Ishikawa (cell line): ENCODE data around the gene SLC44A1.

Experiments used
- CEBPB ChIP-seq: IDR thresholded peaks from 2 replicates; pipeline ENCODE4 v1.6.1; 2012
- CREB1 ChIP-seq: IDR thresholded peaks from 2 replicates; pipeline ENCODE4 v1.6.1; 2012; ENCODE audit warnings: low read depth
- EGR1 ChIP-seq: IDR thresholded peaks from 2 replicates; pipeline ENCODE4 v1.6.1; 2012
- EP300 ChIP-seq: IDR thresholded peaks from 2 replicates; pipeline ENCODE4 v1.6.1; 2012; ENCODE audit warnings: borderline replicate concordance
- FOXM1 ChIP-seq: IDR thresholded peaks from 2 replicates; pipeline ENCODE4 v1.6.1; 2012; ENCODE audit warnings: low read depth, borderline replicate concordance
- NFIC ChIP-seq: IDR thresholded peaks from 2 replicates; pipeline ENCODE4 v1.6.1; 2012
- RAD21 ChIP-seq: IDR thresholded peaks from 2 replicates; pipeline ENCODE4 v1.6.1; 2012; ENCODE audit warnings: low read depth
- TAF1 ChIP-seq: IDR thresholded peaks from 2 replicates; pipeline ENCODE4 v1.6.1; 2012; ENCODE audit warnings: low read depth, mild to moderate bottlenecking
- TCF12 ChIP-seq: IDR thresholded peaks from 2 replicates; pipeline ENCODE4 v1.6.1; 2012; ENCODE audit warnings: low read depth
- TEAD4 ChIP-seq: IDR thresholded peaks from 2 replicates; pipeline ENCODE4 v1.6.1; 2012
- YY1 ChIP-seq: IDR thresholded peaks from 2 replicates; pipeline ENCODE4 v1.6.1; 2012; ENCODE audit warnings: low read depth
- ZBTB7A ChIP-seq: IDR thresholded peaks from 2 replicates; pipeline ENCODE4 v1.6.1; 2012; ENCODE audit warnings: low read depth
- TF ChIP-seq, protein P1 (sequence below): IDR thresholded peaks from 2 replicates; pipeline ENCODE4 v1.6.1; 2012; ENCODE audit warnings: low read depth, mild to moderate bottlenecking
- TF ChIP-seq, protein P2 (sequence below): IDR thresholded peaks from 2 replicates; pipeline ENCODE4 v1.6.1; 2012
- TF ChIP-seq, protein P3 (sequence below): IDR thresholded peaks from 2 replicates; pipeline ENCODE4 v1.6.1; 2012

Gene SLC44A1

DNA sequence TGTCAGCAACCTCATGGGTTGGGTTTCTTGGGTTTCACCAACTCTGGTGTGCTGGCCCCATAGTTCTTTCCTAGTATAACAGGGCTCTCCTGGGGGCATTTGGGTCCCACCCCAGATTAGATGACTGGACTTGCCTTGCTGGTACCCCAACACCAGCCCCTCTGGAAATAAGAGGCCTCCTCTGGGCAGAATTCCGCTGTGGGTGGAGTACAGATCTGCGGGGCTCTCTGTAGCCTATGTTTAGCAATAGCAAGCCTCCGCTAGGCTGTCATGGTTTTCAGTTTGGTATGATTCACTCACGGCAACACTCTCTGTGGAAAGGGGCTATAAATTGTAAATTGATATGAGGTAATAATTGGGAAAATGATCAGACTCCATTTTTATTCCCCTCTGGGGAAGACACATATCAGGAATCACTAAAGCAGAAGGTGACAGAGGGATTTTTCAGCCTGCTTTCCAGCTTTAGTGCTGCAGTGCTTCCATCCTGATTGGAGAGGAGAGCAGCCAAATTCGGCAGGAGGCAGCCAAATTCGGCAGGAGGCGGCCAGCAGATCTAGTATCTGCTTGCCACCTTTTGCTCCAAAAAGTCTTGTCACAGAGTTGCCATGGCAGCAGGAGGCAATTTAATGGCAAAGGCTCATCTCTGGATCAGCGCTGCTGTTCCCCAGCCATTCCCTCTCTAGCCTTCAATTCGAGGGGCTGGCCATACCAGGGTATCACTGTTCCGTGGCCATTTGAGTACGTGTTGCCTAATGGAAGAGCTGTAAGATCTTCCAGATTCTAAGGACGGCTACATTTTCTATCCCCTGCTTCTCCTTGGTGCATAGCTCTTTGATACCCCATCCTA is 84.6 kb downstream of the SLC44A1 start:
- no peak for TF ChIP-seq CREB1
- TF ChIP-seq TEAD4, result no peak
- TF ChIP-seq, protein P1, sequence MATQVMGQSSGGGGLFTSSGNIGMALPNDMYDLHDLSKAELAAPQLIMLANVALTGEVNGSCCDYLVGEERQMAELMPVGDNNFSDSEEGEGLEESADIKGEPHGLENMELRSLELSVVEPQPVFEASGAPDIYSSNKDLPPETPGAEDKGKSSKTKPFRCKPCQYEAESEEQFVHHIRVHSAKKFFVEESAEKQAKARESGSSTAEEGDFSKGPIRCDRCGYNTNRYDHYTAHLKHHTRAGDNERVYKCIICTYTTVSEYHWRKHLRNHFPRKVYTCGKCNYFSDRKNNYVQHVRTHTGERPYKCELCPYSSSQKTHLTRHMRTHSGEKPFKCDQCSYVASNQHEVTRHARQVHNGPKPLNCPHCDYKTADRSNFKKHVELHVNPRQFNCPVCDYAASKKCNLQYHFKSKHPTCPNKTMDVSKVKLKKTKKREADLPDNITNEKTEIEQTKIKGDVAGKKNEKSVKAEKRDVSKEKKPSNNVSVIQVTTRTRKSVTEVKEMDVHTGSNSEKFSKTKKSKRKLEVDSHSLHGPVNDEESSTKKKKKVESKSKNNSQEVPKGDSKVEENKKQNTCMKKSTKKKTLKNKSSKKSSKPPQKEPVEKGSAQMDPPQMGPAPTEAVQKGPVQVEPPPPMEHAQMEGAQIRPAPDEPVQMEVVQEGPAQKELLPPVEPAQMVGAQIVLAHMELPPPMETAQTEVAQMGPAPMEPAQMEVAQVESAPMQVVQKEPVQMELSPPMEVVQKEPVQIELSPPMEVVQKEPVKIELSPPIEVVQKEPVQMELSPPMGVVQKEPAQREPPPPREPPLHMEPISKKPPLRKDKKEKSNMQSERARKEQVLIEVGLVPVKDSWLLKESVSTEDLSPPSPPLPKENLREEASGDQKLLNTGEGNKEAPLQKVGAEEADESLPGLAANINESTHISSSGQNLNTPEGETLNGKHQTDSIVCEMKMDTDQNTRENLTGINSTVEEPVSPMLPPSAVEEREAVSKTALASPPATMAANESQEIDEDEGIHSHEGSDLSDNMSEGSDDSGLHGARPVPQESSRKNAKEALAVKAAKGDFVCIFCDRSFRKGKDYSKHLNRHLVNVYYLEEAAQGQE, result no peak
- TF ChIP-seq YY1, result no peak
- no peak for TF ChIP-seq NFIC
- no peak for TF ChIP-seq EGR1
- TF ChIP-seq TCF12, result no peak
- no peak for TF ChIP-seq ZBTB7A
- TF ChIP-seq, protein P2, sequence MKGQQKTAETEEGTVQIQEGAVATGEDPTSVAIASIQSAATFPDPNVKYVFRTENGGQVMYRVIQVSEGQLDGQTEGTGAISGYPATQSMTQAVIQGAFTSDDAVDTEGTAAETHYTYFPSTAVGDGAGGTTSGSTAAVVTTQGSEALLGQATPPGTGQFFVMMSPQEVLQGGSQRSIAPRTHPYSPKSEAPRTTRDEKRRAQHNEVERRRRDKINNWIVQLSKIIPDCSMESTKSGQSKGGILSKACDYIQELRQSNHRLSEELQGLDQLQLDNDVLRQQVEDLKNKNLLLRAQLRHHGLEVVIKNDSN, result no peak
- no peak for TF ChIP-seq FOXM1
- TF ChIP-seq CEBPB, result no peak
- TF ChIP-seq RAD21, result no peak
- TF ChIP-seq EP300, result no peak
- TF ChIP-seq TAF1, result no peak

DNA sequence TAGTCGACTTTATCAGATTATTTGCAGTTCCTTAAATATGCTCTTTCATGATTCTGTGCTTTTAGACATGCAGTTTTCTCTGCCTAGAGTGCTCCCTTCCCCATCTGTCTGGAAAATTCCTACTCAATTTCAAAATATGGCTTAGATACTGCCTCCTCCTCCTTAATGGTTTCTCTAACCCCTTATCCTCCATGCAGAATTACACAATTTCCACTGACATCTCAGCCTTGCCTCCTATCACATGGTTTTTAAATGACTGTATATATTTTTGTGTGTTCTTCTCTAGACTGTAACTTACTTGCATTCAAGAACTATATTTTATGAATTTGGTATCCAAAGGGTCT is 85.2 kb downstream of the SLC44A1 start:
- TF ChIP-seq ZBTB7A (no peak), YY1 (no peak), TEAD4 (no peak), RAD21 (no peak), TAF1 (no peak), EGR1 (no peak), TCF12 (no peak), CEBPB (no peak), EP300 (no peak), CREB1 (no peak)
- TF ChIP-seq, protein P1, result no peak
- TF ChIP-seq, protein P2, result no peak
- TF ChIP-seq, protein P3, sequence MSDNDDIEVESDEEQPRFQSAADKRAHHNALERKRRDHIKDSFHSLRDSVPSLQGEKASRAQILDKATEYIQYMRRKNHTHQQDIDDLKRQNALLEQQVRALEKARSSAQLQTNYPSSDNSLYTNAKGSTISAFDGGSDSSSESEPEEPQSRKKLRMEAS, result no peak

DNA sequence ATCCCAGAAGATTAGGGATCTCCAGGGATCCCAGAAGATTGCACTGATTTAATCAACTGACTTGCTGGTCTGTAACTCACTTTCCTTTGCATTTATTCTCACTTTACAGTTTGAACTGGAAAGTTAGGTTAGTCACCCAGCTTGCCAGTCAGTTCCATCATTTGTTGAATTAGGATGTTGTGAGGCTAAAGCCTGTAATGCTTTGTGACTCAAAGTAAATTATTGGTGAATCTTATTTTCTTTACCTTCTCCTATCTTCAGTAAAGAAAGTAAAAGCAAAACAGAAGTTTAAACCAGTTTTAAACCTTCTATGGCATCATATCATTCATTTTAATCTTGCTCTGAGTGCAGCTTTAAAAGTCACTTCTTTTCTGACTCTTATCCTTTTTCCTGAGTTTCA is 85.8 kb downstream of the SLC44A1 start:
- TF ChIP-seq, protein P2, result no peak
- no peak for TF ChIP-seq TEAD4
- TF ChIP-seq TCF12, result no peak
- TF ChIP-seq EP300, result no peak
- no peak for TF ChIP-seq YY1
- TF ChIP-seq FOXM1, result no peak

DNA sequence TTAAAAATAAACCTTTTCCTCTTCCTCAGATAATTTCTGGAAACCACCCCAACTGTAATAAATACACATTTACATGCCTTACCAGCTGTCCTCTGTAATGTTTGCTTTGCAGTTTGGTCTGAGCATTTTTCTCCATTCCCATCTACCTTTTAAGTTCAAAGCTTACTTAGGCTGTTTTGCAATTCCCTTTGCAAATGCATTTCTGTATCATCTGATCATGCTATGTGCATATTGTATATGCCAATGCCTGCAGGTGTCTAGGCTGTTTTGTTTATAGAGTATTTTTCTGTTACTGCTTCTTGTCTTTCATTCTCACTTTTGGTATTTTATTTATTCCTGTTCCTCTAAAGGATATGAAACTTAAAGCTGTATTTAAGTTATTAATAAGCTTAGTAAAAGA is 86.3 kb downstream of the SLC44A1 start:
- TF ChIP-seq, protein P2, result no peak
- TF ChIP-seq CREB1 (no peak), TCF12 (no peak), NFIC (no peak), RAD21 (no peak), EP300 (no peak), EGR1 (no peak), CEBPB (no peak), ZBTB7A (no peak), YY1 (no peak), FOXM1 (no peak), TEAD4 (no peak), TAF1 (no peak)
- TF ChIP-seq, protein P1, result no peak
- TF ChIP-seq, protein P3, result no peak
